Non-pigmented ciliary epithelial cell (primary cell): ENCODE measurements around the gene TMEM190.
A peak's percentile ranks its signal among the peaks of the same experiment; 100 is the strongest.
"Not testable (repeated sequence)": the region's sequence is repeated elsewhere in the genome, so short reads cannot be mapped to it uniquely, and the experiment has no call there.

Source experiments
- DNase-seq: peaks from one replicate; pipeline ENCODE4 v3.0.0-alpha.2; 2010; ENCODE audit warnings: low read depth

The TMEM190 gene

GRCh38 chr19:55391702-55392615 is 15.3 kb downstream of the TMEM190 start:
- no peak for DNase-seq

GRCh38 chr19:55392820-55393761 is 16.5 kb downstream of the TMEM190 start:
- no peak for DNase-seq

GRCh38 chr19:55398200-55398925 is 21.7 kb downstream of the TMEM190 start:
- DNase-seq, result no peak

GRCh38 chr19:55400281-55401087 is 23.9 kb downstream of the TMEM190 start:
- no peak for DNase-seq

GRCh38 chr19:55401390-55401789 is 24.8 kb downstream of the TMEM190 start:
- not testable (repeated sequence) for DNase-seq

GRCh38 chr19:55402509-55402908 is 25.9 kb downstream of the TMEM190 start:
- no peak for DNase-seq

- DNase-seq, result no peak
These were observed 29.0 kb downstream of the TMEM190 start for GRCh38 chr19:55405638-55406037.

- DNase-seq, result no peak
These were observed 29.6 kb downstream of the TMEM190 start for GRCh38 chr19:55406091-55406825.

- DNase-seq, result no peak
These were observed 30.4 kb downstream of the TMEM190 start for GRCh38 chr19:55406826-55407549.

GRCh38 chr19:55407550-55407799 is 30.8 kb downstream of the TMEM190 start, which contains the start of gene UBE2S:
Gene UBE2S, minus strand, starts transcription at chr19:55407788. Its CDS starts 199 bp downstream, at chr19:55407589.
- not testable (repeated sequence) for DNase-seq

- DNase-seq, result peak; percentile 98
These were observed 31.3 kb downstream of the TMEM190 start for GRCh38 chr19:55407800-55408532.

GRCh38 chr19:55408533-55408872 is 31.9 kb downstream of the TMEM190 start:
- DNase-seq, result no peak

- not testable (repeated sequence) for DNase-seq
These were observed 32.6 kb downstream of the TMEM190 start for GRCh38 chr19:55409179-55409578.

GRCh38 chr19:55410168-55410567 is 33.5 kb downstream of the TMEM190 start:
- no peak for DNase-seq

- peak; percentile 58 for DNase-seq
These were observed 41.6 kb downstream of the TMEM190 start for GRCh38 chr19:55418185-55418584.

- DNase-seq, result no peak
These were observed 42.5 kb downstream of the TMEM190 start for GRCh38 chr19:55419103-55419502.

- DNase-seq, result no peak
These were observed 43.1 kb downstream of the TMEM190 start for GRCh38 chr19:55419624-55420236.

GRCh38 chr19:55421281-55421680 is 44.7 kb downstream of the TMEM190 start:
- not testable (repeated sequence) for DNase-seq
